ENCODE results near the gene ZNF581.

DNA sequence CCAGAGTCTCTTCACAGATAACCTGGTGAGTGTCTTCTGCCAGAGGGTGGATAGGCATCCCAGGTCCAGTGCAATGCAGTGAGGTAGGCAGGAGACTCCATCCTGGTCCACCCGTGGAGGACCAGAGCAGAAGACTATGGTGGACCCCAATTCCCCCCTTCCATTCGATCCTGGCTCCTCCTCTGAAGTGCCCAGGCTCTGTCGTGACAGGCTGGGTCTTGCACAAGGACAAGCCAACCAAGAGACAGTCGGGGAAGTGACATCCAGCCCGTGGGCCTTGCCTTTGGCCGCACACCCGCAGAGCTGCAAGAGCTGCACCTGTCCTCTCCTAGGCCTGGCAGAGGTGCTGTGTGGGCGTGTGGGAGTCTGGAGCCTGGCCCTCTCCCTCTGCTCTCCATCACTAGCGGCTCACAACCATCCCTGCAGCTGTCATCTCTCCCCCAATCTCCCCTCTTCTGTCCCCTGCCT, 22.2 kb upstream of the ZNF581 start:
- TF ChIP-seq, protein P1, sequence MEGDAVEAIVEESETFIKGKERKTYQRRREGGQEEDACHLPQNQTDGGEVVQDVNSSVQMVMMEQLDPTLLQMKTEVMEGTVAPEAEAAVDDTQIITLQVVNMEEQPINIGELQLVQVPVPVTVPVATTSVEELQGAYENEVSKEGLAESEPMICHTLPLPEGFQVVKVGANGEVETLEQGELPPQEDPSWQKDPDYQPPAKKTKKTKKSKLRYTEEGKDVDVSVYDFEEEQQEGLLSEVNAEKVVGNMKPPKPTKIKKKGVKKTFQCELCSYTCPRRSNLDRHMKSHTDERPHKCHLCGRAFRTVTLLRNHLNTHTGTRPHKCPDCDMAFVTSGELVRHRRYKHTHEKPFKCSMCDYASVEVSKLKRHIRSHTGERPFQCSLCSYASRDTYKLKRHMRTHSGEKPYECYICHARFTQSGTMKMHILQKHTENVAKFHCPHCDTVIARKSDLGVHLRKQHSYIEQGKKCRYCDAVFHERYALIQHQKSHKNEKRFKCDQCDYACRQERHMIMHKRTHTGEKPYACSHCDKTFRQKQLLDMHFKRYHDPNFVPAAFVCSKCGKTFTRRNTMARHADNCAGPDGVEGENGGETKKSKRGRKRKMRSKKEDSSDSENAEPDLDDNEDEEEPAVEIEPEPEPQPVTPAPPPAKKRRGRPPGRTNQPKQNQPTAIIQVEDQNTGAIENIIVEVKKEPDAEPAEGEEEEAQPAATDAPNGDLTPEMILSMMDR (conservative IDR thresholded peaks at IDR 0.05 in 1 of 2, IDR thresholded peaks at IDR 0.05 in 1 of 2; ENCODE audit: extremely low read depth in 1 of 2, insufficient read depth in 1 of 2, low read depth in 1 of 2, low read length in 2 of 2): no peak
- TF ChIP-seq EZH2 (IDR thresholded peaks at IDR 0.05; ENCODE audit: borderline replicate concordance, low read length): no peak
